Neural cell (in vitro differentiated cells): ENCODE data around the gene ATOH8.

Experiments used
- EP300 ChIP-seq: fragments of 450-650 bp; conservative IDR thresholded peaks from 2 replicates; pipeline ENCODE4 v1.6.1; 2014; ENCODE audit warnings: antibody characterized with exemption, mild to moderate bottlenecking, moderate library complexity; ENCODE audit not compliant: poor library complexity, severe bottlenecking
- EZH2 ChIP-seq: fragments of 200-600, 300-800 bp; shearing (Covaris generic), sonication (generic); IDR thresholded peaks from 2 replicates; pipeline ENCODE4 v1.6.1; 2014; ENCODE audit warnings: antibody characterized with exemption, low read length, borderline replicate concordance, mild to moderate bottlenecking; ENCODE audit not compliant: insufficient read depth, poor library complexity, severe bottlenecking
- POLR2AphosphoS5 ChIP-seq: IDR thresholded peaks from 2 replicates; pipeline ENCODE4 v1.6.1; 2012
- RAD21 ChIP-seq: fragments of 450-650 bp; conservative IDR thresholded peaks from 2 replicates; pipeline ENCODE4 v1.6.1; 2014; ENCODE audit warnings: antibody characterized with exemption, mild to moderate bottlenecking, moderate library complexity

GRCh38 chr2:85769983-85770362, 16.2 kb downstream of the ATOH8 start:
- TF ChIP-seq EP300 (no peak), POLR2AphosphoS5 (no peak), EZH2 (no peak), RAD21 (no peak)
